GM18867 (cell line): Measurements from ENCODE around the gene SATB2.

Source experiments
- ATAC-seq: cut with Tn5 transposase; IDR thresholded peaks from one replicate; pipeline ENCODE4 v1.9.1; 2021; ENCODE audit warnings: mild to moderate bottlenecking, moderate library complexity; ENCODE audit not compliant: unreplicated experiment

SATB2 gene

DNA sequence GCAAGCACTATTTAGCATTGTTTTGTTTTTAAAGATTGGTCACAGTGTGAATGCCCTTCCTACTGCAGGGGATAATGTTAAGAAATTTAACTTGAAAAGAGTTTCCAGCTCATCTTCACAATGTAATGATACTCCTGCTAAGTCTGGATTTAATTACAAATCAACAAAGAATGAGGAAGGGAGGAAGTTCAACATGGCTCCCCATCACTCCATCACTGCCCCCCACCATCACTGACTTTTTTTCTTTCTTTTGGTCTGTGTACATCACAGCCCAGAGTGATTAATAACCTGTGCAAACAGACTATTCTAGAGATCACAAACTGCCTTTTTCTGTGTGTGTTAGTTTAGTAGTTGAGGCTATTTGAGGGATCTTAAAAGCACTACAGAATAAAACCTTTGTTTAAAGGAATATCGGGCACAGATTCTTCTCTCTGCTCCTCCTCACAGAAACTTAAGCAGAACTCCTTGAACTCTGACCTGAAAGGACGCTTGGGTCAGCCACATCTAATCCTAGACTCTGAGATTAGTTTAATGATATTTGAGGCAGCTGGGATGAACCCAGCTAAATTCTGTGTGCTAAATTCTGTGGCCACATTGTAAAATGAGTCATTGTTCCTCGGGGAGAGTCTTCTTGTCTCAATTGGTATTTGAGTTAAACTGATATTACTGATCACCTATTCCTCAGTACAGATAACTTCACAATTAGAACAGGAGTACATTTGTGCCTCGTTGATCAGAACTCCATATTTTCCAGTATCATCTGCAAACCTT, 47.8 kb downstream of the SATB2 start:
- ATAC-seq = no peak

DNA sequence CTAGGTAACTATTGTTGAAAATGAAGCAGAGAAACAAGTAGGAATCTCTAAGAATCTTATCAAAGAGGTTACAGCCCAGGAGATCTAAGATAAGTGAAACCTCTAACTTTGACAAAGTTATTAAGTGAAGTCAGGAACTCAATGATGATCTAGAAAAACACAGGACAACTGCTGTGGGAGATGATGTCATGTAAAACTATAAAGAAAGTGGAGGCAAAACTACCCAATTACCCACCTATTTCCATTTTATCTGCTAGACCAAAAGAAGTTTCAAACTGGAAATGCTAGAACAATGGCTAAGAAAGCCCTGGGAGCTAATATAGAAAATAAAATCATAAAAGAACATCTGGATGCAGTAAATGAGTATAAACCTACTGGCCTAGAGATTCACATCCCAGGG, 50.3 kb downstream of the SATB2 start:
- ATAC-seq = no peak

DNA sequence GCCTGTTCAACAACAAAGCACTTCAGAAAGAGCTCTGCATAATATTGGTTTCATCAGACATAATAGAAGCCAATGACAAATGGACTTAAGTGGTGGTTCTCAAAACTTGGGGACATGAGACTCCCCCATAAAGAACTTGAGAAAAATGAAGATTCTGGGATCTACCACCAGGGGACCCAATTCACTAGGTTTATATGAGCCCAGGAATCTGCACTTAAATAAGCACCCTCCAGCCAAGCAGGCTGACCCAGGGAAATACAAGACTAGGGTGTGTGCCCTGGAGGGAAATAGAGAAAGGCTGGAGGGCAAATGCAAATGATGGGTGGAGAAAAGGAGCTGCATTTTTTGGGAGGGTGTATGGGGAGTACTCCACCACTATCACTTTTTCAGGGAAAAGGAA, 52.5 kb downstream of the SATB2 start:
- ATAC-seq = no peak

DNA sequence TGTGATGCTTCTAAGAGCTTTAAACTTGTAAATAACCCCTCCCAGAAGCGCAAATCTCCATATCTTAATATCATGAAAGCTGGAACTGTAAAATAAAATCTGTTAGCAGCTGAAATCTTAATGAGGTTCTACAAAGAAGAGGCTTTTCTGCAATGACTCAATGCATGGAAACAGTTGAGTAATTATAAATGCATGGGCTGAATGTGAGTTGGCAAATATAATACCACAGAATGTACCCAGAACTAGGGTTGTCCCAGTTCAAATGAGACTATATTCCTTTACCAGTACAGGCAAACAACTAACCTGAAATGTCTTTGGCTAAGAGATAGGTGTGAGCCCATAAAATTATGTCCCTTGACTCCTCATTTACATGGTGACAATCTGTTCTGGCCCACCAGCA, 52.9 kb downstream of the SATB2 start:
- ATAC-seq = no peak

DNA sequence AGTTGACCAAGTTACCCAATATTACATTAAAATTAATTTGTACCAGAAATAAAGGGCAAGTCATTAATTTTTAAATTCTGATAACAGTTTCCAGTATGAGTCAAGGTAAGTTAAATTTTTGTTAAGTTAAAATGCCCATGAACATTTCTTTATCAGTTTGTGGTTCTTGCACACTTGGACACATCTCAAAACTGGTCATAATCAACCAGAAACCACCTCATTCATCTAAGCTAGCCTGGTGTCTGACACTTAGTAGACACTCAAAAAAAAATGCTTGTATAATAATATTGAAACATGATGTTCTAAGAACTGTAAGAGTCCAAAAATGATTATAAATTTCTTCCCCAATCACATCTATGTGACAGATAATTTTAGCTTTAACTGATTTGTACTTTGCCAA, 62.4 kb downstream of the SATB2 start:
- ATAC-seq = no peak

DNA sequence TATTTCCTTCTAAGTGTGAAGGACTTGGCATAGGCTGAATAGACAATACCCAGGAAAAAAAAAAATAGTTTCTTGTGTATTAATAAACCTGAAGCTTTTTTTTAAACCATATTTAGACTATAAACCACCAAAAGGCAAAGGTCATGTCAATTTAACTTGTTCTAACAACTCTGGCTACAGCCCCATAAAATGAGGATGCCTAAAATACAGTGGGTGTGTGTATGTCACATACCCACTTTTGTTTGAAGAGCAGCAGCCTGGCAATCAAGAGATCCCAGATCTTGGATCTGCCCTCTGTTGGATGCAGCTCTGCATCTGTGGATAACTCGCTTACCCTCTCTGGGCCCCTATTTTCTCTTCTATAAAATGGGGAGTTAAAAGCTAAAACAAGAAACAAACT, 65.4 kb downstream of the SATB2 start:
- no peak for ATAC-seq

DNA sequence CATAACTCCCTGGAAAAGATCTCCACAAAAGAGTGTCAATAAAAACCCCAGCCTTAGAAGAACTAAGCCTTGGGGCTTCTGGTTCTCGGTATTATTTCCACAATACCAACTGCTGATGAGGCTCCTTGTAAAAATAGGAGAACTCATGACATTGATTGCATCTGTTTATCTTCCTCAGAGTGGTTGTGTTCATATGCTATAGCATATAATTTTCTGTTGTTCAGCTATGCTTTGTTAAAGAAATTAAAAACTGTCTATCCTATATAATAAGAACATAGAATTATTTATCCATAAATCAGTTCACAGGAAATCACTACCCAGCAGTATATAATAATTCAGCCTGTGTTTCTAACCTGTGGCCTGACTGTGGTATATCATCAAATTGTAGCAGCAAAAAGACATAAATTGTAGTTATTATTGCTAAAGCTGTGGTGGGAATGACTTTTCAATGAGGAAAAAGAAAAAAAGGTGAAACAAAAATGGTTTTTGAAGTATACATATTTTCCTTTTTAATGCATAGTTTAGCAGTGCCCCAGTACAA, 68.9 kb downstream of the SATB2 start:
- ATAC-seq = no peak

DNA sequence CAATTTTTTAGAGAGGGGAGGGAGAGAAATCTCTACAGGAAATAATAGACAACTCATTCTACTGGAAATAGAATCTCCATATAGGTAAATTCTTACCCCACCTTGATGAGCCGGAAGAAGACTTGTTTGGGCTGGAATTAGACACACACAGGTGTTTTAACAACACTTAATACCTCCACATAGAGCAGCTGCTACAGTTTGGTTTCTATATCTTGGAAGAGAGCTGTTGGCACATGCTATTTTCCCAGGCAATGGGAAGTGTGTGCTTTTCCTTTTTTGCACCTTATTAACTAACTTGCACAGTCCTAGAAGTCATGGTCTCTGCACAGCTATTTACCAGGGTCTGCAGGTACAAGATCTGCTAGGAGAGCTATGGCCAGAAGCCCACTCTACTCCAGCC, 73.7 kb downstream of the SATB2 start:
- ATAC-seq = no peak

DNA sequence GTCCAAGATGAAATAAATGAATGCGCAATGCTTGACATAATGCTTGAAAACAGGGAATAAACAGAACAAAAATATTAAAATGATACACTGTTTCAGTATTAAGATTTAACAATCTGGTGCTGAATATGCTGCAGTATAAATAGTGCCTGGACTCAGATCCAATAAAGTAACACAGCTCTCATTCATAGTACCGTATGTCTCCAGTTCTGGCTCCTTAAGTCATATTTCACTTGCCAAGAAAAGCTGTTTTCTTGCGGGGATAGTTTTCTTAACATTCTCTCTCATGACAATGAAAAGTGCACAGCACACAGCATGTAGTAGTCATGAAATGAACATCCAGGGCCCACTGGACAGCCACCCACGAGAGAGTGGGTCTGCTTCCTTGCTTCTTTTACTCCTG, 74.7 kb downstream of the SATB2 start:
- ATAC-seq = no peak

DNA sequence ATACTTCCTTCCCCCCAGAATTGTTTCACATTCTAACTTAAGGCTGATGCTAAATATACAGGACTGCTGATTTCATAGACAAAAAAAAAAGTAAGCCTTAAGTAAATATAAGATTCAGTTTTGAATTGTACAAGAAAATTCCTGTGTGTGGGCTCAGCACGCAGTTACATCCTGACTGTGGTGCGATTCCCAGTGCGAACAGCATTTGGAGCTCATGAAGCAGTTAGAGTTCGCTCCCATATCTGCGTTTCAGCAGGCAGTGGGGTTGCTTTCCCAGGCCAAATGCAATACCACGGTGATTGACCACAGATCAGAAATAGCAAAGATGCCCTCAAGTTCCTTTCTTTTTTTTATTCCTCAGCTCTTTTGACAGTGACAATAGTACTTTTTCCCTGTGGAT, 75.6 kb downstream of the SATB2 start:
- ATAC-seq = no peak

DNA sequence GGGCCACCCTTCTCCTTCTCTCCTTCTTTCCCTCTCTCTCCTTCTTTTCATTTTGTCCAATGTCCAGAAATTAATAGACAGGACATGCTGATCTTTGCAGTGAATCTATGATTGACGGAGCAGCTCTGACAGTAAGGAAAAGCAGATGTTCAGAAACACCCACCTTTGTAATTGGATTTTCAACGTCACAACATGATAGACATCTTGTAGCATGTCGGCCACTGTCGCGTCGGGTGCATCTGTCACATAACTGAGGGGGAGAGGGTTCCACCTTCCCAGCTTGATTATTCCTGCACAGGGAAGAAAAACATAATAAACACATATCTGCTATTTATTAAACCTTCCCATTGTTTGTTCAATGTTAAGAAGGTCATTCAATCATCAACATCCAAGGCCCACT, 76.2 kb downstream of the SATB2 start:
- ATAC-seq = no peak

DNA sequence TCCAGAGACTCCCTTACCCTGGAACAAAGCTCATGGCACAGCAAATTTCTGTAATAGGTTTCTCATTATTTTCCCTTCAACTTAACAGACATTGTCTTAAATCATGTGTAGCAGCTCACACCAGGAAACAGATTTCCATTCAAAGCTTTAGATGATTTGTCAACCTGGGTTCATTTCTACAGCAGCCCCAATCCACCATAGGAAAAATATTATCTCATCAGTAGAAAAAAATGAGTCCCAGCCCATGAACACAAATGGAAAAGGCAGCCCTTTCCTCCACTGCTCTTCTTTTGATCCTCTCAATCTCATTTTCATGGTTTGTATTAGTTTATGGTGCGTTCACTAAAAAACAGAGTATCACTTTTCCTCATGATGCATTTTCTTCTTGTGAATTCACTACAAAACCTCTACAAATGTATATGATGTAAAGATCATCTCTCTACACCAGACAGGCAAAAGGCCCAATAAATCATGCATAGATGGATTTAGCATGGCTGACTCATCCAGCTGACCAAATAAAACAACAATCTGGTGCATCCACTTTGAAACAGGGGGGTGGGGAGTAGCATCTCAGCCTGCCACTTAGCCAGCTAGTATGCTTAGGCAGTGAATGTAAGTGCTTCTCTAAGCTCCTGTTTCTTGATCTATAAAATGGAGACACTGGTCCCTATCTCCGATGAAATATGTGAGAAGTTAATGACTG, 78.6 kb downstream of the SATB2 start:
- no peak for ATAC-seq

DNA sequence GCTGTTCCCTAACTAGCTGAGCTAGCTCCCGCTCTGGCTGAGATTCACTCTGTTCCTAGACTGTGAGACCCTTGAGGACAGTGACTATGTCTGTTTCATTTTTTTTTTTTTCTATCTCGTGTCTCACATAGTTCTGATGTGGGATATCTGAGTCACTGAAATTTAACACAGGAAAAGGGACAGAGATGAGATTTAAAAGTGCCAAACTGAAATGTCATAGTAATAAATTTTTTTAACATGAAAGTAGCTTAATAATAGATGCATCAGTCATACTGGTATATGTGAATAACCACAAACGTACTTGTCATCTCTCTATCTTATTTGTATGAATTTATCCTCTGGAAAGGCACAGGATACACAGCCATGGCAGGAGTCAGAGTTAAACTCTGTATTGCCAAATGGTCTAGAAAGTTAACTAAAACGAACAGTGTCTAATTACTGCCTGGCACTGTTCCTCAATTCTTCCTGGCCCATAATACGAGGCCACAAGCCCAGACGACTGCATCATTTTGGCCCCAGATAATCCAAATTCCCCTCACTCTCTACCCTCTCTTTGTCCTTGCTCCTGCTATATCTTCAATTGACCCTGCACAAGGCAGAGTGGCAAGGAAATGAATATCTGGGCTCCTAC, 87.5 kb downstream of the SATB2 start:
- no peak for ATAC-seq

DNA sequence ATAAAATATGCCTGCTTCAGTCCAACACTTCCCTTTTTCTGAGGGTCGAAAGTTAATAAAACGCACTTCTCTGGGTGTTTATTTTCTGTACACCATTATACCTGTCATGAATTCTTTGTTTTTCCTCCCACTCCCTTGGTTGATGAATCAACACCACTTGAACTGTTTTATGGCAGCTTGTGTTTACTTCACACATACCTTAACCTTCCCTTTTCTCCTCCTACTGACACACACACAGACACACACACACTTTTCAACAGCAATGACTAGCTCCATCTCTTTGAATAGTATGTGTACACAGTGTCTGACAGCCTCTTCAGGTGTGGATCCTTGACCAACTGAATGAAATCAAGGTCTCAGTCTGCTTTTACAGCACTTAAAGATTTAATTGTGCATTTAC, 91.3 kb downstream of the SATB2 start:
- no peak for ATAC-seq

DNA sequence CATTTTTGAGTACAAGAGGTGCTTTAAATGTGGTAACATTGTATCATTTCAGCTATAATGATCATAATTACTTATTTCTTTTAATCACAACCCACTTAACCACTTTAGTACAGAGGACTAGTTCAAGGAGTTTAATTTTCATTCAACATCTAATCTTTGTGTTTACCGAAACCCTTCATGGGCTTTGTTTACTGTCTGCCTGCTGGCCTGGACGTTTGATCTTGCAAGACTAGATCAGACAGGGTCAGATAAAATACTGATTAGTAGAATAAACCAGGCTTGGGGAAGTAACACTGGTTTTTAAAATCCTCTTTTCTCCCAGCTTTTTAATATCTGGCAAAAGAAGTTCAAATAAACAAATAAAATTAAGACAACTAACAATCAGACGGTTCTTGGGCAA, 93.6 kb downstream of the SATB2 start:
- ATAC-seq = no peak

DNA sequence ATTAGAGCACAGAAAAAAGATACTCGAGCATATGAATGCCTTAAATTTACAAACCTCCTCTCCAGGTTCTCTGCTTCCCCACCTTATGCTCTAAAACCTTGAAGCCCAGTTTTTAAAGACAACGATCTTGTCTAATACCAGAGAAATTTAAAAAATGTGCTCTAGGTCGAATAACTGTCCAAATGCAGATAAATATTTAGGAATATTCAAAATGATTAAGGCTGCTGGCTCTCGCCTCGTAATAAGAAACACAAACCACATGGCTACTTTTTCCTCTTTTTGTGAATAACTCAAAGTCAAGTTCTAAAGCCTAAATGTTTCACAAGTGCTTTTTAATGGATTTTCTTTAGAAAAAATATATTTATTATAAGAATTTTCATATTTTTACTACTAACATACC, 101.3 kb downstream of the SATB2 start:
- no peak for ATAC-seq

DNA sequence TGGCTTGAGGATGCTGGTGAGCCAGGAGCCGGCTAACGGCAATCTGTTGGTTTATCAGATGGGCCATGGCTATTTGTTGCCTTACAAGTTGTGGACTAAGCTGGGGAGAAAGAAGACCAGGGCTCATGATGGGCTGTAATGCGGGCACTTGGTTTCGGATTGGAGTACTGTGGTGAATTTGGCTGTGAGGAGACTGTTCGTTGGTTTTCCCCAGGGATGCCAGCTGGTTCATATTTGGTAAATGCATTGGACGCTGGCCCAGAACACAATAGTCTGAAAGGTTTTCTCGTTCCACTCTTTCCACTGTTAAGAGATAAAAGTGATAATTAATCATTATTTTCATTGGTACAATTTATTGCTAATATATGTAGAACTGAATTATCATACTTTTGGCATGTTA, 108.9 kb downstream of the SATB2 start:
- ATAC-seq = no peak

DNA sequence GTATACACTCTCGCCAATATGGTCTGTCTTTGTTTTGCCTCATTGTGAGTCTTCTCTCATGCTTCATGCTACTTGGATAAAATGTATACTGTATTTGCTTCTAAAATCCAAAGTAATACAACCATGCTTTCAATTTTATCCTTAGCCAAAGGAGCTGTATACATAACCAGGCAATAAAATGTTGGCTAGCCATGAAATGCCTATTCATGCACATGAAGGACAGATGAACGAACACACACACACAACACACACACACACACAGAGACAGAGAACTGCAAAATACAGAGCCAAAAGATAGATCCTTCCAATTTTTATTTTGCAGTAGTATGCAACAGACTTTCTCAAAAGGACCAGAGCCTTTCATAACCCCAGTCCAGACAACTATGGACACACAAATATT, 113.7 kb downstream of the SATB2 start:
- no peak for ATAC-seq

DNA sequence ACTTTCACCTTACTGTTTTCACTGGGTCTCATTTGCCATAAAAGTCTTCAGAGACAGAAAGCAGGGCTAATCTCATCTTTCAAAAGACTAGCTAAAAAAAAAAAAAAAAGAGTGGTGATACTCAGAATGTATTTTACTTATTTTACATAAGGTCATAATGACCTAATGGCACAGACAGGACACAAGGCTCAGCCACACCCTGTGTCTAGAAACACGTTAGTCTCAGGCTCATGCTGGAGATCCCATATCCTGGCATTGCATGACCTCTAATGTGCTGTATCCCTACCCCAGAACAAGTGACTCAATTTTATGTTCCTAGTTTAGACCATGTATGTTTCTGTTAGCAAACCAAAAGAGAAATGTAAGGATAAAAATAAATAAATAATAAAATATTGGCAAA, 115.4 kb downstream of the SATB2 start:
- no peak for ATAC-seq

DNA sequence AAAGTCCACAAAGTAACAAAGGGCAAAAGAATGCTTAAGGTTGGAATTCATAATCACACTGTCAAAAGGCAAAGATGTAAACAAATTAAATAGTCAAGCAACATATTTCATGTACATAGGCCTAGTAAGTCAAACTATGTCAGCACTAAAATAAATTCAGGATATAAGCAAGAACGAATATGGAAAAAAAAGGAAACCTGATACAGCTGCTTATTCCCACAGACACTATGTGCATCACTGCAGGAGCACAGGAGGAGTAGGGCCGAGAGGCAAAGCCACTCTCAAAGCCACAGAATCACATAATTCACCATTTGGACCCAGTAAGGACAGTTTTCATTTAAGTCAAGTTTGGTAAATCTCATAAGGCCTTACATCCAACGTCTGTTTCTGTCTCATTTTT, 116.6 kb downstream of the SATB2 start:
- no peak for ATAC-seq

DNA sequence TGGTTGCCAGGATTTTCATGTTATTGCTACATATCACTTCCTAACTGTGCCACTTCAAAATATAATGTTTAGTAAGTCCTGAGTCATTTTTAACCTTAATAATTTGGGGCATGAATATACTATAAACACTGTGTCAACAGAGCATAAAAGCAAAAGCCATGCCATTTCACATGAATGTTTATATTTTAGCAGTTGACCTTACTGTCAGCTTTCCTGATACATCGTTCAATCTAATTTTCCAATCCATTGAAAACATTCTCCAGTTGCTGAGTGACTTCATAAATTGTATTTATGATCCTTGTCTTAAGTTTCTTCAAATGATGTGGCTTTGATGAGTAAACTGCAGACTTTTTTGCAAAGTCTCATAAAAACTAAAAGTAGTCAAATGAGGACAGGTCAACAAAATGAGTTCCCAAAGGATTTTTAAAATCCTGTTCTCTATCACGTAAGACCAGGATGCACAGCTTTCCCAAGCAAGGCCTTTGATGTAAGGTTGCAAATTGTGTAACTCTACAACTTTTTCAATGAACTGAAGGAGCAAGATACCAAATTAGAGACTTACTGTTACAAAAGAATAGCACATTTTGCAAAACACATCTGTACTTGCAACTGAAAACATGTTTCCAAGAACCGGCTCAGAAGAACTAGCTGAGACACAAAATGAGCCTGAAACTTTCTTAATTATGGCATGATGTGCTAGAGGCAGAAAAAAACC, 117.7 kb downstream of the SATB2 start:
- ATAC-seq = no peak
